Transverse colon (tissue), 4 donors: ENCODE results near the gene WDR37.

Source experiments
- CTCF ChIP-seq, 5 experiments: fragments of 200-600 bp in 3 of 5; fragments of 450-650 bp in 2 of 5; sonication (generic) in 3 of 5; IDR thresholded peaks; 1 replicate in 2 of 5; 2 replicates in 3 of 5; pipeline ENCODE4 v1.5.1; 2016 to 2017; ENCODE audit warnings: antibody characterized with exemption in 5 of 5, inconsistent platforms in 3 of 5, mild to moderate bottlenecking in 2 of 5, moderate library complexity in 1 of 5
- EP300 ChIP-seq: sonication (generic); formaldehyde crosslinking; IDR thresholded peaks from one replicate; pipeline ENCODE4 v1.6.1; 2017; ENCODE audit warnings: antibody characterized with exemption, low read depth
- POLR2A ChIP-seq: fragments of 450-650 bp; IDR thresholded peaks from one replicate; pipeline ENCODE4 v1.6.1; 2016; ENCODE audit warnings: antibody characterized with exemption, mild to moderate bottlenecking, moderate library complexity
- POLR2AphosphoS5 ChIP-seq, 3 donors: sonication (generic); formaldehyde crosslinking; IDR thresholded peaks; one replicate each; pipeline ENCODE4 v1.6.1; 2016; ENCODE audit warnings: antibody characterized with exemption in 3 of 3

- no peak for TF ChIP-seq CTCF (IDR thresholded peaks at IDR 0.05)
- TF ChIP-seq POLR2AphosphoS5 (IDR thresholded peaks at IDR 0.05), result no peak
- no peak for TF ChIP-seq POLR2A
- TF ChIP-seq EP300, result no peak
Observed at GRCh38 chr10:1025683-1026082, 30.5 kb upstream of the WDR37 start, which contains the start of gene IDI2.
